ENCODE measurements around the gene NSF.
"Not testable (repeated sequence)": the region's sequence is repeated elsewhere in the genome, so short reads cannot be mapped to it uniquely, and the experiment has no call there.

The NSF gene

GRCh38 chr17:46722662-46723285 lies 132.3 kb downstream of the NSF start:
- DNase-seq: no peak

DNA sequence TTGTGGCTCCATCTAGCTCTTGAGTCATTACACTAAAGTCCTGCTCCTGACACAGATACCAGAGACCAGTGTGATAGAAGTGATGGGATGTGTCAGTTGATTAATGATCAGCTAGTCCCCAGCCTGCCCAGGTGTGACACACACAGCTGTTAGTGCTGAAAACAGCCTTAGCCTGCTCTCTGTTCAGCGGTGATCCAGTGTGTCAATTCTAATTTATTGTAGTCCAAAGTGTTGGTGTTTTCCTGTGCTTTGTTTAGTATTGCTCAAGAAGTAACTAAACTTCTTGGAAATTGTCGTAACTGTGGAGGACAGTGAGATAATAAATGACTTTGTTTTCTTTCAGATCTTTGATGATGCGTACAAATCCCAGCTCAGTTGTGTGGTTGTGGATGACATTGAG lies 135.7 kb downstream of the NSF start:
- DNase-seq: no peak

DNA sequence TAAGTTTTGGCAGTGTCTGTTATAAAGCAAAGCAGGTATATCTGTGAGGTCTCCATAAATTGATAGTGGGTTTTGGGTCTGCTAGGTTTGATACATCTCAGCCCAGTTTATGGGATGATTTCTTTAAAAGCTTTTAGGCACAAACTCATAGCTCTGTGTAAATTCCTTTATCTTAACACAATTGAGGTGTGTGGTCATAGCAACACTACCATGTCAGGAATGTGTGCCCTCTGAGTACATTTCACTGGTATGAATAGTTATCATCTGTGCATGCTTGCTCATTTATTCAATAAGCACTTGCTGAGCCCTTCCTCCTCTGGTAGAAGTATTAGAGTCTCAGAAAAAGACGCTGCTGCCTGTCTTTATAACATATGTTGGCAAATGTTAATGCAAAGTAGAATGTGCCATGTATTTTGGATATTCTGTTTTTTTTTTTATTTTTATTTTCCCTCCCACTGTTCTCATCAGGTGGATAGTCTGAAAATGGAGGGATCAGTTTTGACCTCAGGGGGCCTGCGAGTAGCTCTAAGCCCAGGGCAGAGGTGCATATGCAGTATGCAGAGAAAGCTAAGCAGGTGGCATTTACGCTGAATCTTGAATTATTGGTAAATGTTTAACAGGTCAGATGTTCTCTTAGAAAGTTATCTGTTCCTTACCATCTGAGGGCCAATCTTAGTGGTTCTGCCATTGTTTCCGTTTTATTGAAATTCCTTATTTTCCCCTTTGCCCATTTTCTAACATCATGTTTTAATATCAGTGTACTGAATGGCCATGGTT lies 137.3 kb downstream of the NSF start:
- DNase-seq: no peak

DNA sequence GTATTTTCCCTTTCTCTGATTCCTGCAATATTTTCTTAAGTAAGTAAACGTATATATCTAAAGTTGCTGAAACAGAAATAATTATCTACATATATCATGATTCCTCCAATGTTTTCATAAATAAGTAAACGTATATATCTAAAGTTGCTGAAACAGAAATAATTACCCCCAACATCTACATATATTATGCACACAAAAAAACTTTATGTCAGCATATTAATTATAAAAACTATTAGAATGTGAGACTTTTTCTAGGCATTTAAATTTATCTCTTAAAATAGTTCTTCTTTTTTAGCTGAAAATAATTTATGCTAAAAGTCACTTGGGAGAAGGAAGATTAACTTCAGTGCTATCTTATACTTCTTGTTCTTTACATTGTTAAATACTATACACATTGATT lies 139.6 kb downstream of the NSF start:
- DNase-seq: no peak

DNA sequence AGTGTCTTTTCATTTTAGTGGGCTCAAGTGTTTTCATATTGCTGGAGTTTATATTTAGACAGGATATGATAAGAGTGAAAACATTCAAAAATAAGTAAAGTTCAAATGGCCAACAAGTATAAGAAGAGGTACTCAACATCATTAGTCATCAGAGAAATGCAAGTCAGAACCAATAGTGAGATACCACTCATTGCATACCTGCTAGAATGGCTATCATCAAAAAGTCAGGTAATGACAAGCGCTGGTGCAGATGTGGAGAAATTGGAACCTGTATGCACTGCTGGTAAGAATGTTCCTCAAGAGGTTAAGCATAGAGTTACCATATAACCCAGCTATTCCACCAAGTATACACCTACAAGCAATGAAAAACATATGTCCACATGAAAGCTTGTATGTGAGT lies 140.2 kb downstream of the NSF start:
- DNase-seq: no peak

DNA sequence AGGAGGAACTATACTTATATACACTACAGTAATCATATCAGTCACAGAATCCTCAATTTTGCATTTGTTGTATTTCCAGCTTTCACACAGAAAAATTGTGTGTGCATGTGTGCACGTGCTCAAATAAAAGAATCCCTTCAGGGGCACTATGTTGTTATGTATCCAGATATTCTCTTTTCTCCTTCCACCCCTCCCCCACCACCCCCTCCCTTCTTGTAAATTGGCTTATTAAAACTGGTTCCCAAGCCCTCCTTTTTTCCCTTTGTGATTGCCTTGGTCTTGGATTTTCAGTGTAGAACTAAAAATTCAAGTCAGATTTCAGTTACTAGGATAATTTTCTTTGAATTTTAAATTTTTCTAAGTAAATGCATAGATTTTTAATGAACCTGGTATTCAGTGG lies 141.7 kb downstream of the NSF start:
- DNase-seq: no peak

DNA sequence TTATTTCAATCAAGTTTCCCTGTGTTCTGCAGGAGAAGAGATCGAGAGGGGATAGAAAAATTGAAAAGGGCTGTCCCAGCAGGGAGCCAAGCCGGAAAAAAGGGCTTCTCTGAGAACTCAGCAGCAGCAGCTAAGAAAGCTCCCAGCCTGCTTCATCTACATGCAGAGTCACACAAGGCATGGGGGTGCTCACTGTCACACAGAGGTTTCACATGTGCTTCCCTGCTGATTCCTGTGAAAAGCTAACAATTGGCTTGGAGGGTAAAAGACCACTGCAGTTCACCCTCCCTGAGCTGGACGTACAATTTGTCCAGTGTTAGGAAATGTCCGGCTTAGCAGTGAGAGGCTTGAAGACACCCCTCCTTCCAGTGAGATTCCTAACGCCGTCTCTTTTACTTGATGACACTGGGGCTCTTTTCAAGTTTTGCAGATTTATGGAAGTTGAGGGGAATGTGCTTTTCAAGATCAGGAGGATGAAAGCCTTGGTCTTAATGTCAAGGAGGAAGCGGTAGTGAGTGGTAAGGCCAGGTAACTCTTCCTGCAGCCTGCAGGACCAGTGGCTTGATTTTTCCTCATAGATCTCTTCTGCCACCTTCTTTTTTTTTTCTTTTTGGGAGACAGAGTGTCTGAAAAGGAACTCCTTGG lies 142.4 kb downstream of the NSF start:
- no peak for DNase-seq

DNA sequence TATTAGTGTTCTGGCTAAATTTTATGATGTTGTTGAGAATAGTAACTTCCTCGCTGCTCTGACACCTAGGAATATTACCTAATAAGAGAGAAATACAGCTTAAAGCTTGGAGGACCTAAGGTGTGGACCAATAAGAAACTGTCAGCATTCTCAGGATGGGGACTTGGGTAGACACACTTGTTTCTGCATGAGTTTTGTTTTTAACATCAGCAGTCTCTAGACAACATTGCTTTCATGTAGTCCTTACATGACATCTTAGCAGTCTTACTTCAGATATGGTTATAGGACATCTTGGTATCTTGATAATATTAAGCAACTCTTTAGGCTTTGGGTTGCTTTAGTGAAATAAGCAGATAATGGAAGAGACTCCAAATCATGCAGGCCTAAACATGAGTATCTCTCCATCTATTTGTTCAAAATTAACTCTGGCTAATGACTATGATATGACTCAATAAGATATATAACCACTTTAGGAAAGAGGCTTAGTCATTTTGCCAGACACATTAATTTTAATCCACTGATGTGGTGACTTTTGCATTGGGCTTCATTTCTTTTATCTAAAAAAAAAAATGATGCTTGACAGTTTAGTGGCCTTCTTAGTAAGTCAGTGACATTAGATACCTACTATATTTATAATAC lies 143.5 kb downstream of the NSF start:
- no peak for DNase-seq

GRCh38 chr17:46736100-46736499 lies 145.6 kb downstream of the NSF start:
- DNase-seq: no peak

DNA sequence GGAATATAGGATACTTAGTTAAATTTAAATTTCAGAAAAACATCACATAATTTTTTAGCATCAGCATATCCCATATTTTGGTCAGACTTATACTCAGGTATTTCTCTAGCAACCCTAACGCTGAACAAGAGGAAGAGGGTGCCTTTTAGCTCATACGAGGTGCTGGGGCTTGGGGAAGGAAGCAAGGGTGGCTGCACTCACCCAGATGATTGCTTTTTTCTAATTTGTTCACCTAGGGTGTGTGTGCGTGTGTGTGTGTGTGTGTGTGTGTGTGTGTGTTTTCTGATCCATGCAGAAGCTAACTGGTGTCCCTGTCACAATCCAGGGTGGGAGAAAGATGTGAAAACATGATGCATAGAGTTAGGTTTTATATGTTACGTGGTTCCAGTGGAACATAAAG lies 146.9 kb downstream of the NSF start:
- DNase-seq: no peak

DNA sequence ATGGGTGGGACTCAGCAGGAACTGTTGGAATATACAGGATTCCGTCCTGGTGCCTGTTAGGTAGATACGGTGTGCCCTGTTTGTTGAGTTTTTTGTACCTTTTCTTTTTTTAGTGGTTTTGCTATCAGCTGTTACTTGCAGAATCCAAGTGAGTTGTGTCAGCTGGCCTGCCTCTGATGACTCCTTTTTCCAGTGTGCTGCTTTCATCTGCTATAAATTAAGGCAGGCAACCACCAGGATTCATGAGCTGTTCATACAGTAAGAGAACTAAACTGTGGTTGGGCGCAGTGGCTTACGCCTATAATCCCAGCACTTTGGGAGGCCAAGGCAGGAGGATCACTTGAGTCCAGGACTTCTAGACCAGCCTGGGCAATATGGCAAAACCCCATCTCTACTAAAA lies 148.1 kb downstream of the NSF start:
- no peak for DNase-seq

DNA sequence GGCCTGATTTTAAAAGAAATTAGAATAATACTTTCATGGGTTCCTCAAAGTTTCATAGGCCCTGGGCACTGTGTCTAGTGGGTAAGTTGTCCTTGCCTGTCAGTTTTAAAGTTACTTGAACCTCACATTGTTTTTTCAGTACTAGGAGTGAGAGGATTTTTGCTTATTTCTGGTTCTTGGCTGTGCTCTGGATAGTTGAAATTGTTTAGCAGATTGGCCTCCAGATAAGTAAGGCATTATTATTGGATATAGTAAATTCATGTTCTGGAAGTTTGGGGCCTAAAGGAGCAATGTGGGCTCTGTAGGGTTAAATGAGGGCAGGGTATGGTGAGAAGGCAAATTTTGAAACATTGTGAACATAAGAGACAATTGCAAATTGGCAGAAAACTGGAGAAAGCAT lies 149.5 kb downstream of the NSF start:
- DNase-seq: no peak

- no peak for DNase-seq
These were observed 150.8 kb downstream of the NSF start for GRCh38 chr17:46741122-46741730.

DNA sequence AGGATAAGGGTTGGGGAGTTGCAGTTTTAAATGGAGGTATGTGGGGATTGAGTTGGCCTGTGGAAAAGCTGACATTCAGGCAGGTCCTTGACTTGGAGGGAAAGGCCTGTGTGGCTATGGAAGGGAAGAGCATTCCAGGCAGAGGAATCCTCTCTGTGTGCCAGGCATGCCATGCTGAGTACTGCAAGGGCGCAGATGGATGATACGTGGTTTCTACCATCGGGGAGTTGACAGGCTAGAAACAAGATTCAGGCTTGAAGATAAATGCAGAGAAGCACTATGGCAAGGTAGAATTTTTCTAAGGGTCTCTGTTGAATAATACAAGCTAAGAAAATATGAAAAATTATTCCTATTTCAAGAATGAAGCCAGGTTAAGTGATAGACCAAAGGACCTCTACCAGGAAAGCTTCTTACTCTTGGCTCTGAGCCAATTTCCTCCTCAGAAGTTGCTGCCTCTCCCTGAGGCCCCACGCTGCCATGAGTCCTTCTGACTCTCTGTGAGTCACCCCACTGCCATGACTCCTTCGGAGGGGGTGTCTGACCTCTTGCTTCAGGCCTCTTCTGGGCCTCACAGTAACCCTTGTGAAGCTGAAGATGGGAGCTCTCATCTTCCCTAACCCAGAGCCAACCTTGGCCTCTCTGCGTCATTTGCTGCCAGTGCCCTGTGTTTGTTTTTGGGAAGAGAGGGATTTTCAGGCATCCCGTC lies 152.2 kb downstream of the NSF start:
- DNase-seq: no peak

- no peak for DNase-seq
These were observed 154.0 kb downstream of the NSF start for GRCh38 chr17:46744441-46744840.

DNA sequence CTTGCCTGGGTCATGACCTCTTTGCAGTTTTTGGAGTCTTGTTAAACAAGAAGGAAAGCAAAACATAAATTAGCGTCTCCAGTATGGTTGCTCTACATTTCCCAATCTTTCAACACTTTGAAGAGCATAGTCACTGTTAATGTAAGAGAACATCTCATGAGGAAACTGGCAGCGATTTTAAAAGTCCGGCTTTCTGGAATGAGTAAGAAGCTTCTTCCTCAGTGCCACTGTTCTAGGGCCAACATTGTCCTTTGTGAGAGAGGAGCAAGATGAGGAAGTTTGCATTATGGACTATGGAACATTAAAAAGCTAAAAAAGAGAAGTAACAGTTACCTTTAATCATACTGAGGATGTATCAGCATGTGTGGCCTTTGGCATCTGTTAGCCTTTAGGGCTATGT lies 154.9 kb downstream of the NSF start:
- no peak for DNase-seq

GRCh38 chr17:46751425-46751824 lies 161.0 kb downstream of the NSF start:
- no peak for DNase-seq

DNA sequence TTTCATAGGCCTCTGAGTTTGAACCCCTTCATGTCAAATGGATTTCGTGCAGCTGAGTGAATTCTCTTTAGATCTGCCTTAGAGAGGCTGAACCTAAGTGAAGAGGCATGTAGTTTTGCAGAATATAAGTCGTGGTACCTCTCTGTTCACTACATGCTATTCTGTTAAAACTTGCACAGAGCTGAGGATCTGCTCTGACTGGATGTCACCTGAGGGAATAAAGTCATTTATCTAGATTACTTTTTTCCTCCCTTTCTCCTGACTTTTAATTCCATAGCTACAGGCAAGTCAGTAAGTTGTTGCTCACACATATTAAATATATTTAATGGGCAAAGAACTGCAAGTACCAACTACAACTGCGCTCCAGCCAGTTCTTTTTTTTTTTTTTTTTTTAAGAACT lies 163.3 kb downstream of the NSF start:
- no peak for DNase-seq

DNA sequence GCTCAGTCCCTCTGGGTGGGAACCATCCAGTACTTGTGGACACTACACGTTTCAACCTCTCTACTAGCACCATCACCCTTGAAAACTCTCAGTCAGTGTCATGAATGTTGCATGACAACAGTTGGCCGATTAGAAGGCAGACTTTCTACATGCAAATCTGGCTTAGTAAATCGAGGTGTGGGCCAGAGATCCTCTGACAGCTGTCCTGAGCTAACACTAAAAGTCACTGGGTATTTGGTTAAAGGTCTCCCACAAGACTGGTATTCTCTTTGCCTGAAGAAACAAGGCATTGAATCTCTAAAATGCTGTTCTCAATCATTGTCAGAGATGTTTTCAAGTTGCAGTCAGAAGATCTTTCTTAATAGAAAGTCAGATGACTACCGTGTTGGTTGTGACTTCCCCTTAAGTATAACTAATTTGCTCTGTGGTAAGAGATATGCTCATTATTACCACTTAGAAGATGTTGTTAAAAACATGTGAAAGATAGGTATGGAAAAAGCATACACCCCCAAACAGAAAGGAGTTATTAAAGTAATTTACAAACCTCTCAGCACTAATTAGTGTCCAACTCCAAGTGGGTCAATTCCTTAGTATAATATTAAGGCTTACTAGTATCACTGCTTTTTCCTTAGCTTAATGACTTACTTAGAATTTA lies 165.7 kb downstream of the NSF start:
- no peak for DNase-seq

- no peak for DNase-seq
These were observed 166.4 kb downstream of the NSF start for GRCh38 chr17:46756861-46757260.

GRCh38 chr17:46757588-46757987 lies 167.1 kb downstream of the NSF start:
- DNase-seq: not testable (repeated sequence)

DNA sequence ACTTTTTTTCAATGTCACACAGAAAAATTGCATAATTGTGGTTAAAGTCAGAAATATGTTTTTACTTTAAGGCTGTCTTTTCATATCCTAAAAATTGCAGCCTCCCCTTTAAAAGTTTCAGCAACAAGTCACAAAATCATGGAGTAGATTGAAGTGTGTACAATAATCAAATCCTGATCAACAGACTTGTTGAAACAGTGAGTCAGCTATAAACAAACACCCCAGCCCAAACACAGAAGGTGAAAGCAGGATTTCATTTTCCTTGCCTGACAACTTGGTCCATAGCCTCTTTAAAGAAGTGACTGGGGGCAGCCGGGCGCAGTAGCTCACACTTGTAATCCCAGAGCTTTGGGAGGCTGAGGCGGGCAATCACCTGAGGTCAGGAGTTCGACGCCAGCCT lies 168.1 kb downstream of the NSF start:
- no peak for DNase-seq

Data from NCI-H1694 (cell line).